Inflammatory macrophage treated with lipopolysaccharide for 1 hour (primary cell): ENCODE results near the gene DPP4.
"Not testable (repeated sequence)": the region's sequence is repeated elsewhere in the genome, so short reads cannot be mapped to it uniquely, and the experiment has no call there.

Experiments used
- DNase-seq, 2 donors: peaks; one replicate each; pipeline ENCODE4 v3.0.0-alpha.2; 2020 to 2022

DPP4 gene

GRCh38 chr2:162057426-162057825 is 16.6 kb downstream of the DPP4 start:
- no peak for DNase-seq

GRCh38 chr2:162056796-162057399 is 17.1 kb downstream of the DPP4 start:
- DNase-seq = peak in 1 of 2 donors; percentile 1

GRCh38 chr2:162053808-162054155 is 20.2 kb downstream of the DPP4 start:
- DNase-seq = no peak

GRCh38 chr2:162053066-162053807 is 20.8 kb downstream of the DPP4 start:
- no peak for DNase-seq

- no peak for DNase-seq
These were observed 23.5 kb downstream of the DPP4 start for GRCh38 chr2:162050513-162050961.

GRCh38 chr2:162049089-162049488 is 24.9 kb downstream of the DPP4 start:
- not testable (repeated sequence) for DNase-seq

GRCh38 chr2:162044586-162044985 is 29.4 kb downstream of the DPP4 start:
- no peak for DNase-seq

- DNase-seq = no peak
These were observed 30.9 kb downstream of the DPP4 start for GRCh38 chr2:162043132-162043531.

GRCh38 chr2:162041485-162041884 is 32.5 kb downstream of the DPP4 start:
- DNase-seq = no peak

GRCh38 chr2:162038725-162039124 is 35.3 kb downstream of the DPP4 start:
- DNase-seq = no peak

GRCh38 chr2:162037886-162038285 is 36.1 kb downstream of the DPP4 start:
- DNase-seq = no peak

- no peak for DNase-seq
These were observed 36.8 kb downstream of the DPP4 start for GRCh38 chr2:162037028-162037795.

- DNase-seq = no peak
These were observed 38.0 kb downstream of the DPP4 start for GRCh38 chr2:162035981-162036380.

- DNase-seq = no peak
These were observed 43.4 kb downstream of the DPP4 start for GRCh38 chr2:162030363-162031190.

- no peak for DNase-seq
These were observed 44.6 kb downstream of the DPP4 start for GRCh38 chr2:162029287-162029901.

- no peak for DNase-seq
These were observed 45.5 kb downstream of the DPP4 start for GRCh38 chr2:162028511-162028910.

- DNase-seq = no peak
These were observed 48.7 kb downstream of the DPP4 start for GRCh38 chr2:162025121-162025911.

GRCh38 chr2:162022290-162022945 is 51.6 kb downstream of the DPP4 start:
- no peak for DNase-seq

- no peak for DNase-seq
These were observed 52.4 kb downstream of the DPP4 start for GRCh38 chr2:162021516-162022058.

GRCh38 chr2:162018530-162018929 is 55.5 kb downstream of the DPP4 start:
- no peak for DNase-seq

GRCh38 chr2:162017233-162017632 is 56.8 kb downstream of the DPP4 start:
- no peak for DNase-seq
